ENCODE measurements around the gene GLI1.

- TF ChIP-seq, protein P1, sequence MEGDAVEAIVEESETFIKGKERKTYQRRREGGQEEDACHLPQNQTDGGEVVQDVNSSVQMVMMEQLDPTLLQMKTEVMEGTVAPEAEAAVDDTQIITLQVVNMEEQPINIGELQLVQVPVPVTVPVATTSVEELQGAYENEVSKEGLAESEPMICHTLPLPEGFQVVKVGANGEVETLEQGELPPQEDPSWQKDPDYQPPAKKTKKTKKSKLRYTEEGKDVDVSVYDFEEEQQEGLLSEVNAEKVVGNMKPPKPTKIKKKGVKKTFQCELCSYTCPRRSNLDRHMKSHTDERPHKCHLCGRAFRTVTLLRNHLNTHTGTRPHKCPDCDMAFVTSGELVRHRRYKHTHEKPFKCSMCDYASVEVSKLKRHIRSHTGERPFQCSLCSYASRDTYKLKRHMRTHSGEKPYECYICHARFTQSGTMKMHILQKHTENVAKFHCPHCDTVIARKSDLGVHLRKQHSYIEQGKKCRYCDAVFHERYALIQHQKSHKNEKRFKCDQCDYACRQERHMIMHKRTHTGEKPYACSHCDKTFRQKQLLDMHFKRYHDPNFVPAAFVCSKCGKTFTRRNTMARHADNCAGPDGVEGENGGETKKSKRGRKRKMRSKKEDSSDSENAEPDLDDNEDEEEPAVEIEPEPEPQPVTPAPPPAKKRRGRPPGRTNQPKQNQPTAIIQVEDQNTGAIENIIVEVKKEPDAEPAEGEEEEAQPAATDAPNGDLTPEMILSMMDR (IDR thresholded peaks at IDR 0.05), result no peak; the same call in 1 of the 2 replicates
- TF ChIP-seq TAF1 (IDR thresholded peaks at IDR 0.05; ENCODE audit: borderline replicate concordance, low read depth, low read length) (no peak), NRF1 (IDR thresholded peaks at IDR 0.05; ENCODE audit: low read depth, low read length) (no peak)
These were observed 3.3 kb downstream of the GLI1 start for GRCh38 chr12:57462912-57463253.

Measured in SK-N-SH (cell line).